GM18498 (cell line): ENCODE results near the gene DKC1.

Source experiments
- ATAC-seq: cut with Tn5 transposase; IDR thresholded peaks from one replicate; pipeline ENCODE4 v1.9.1; 2021; ENCODE audit warnings: mild to moderate bottlenecking, moderate library complexity; ENCODE audit not compliant: unreplicated experiment

The DKC1 gene

DNA sequence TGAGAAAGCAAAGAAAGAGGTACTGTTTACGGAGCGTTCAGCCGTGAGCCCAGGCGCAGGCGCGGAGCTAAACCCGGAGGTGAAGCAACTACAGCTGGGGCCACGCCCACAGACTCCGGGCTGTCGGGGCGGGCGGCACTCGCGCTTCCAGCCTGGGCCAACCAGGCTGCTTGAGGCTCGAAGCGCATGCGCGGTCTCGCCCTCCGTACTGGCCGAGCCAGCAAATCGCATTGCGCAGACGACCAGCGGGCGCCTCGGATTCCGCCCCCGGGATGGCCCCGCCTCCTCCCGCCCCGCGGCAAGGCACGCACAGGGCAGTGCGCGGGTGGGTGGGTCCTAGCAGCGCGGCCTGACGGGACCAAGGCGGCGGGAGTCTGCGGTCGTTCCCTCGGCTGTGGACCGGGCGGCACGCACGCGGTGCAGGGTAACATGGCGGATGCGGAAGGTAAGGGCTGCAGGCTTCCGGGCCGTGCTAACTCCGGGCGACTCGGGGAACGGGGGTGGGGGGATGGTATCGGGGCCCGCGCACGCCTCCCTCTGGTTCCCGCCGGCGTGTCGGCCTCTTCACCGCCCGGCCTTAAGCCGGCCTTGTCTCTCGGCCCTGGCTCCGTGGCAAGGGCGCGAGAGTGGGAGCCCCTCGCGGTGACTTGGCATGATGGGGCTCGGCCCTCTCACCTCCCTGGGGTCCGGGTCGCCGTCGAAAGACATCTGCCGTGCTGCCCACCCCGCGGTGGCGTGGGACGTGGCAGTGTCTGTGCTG lies at the start of gene DKC1:
TSS of gene DKC1 (plus strand) at position 328 of the 760 bp plus-strand sequence. CDS start at position 430, 102 bp downstream.
- peak; percentile 92 for ATAC-seq

DNA sequence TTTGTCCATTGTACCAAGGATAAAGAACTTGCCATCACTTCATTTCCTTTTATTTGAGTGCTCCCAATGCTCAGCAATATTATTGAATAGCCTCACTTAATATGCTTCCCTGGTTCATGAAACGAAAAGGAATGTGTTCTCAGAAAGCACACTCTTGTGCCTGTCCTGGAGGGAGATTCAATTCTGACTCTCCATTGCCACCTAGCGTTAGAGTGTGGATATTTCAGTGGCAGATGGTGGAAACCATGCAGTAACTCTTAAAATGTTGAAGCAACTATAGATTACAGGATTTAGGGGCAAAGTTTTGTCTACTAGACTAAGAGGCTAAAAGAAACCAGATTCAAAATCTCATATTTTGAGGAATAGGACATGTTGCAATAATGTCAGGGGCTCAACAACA lies 47.7 kb upstream of the DKC1 start:
- no peak for ATAC-seq

GRCh38 chrX:154715825-154716224 lies 46.8 kb upstream of the DKC1 start:
- no peak for ATAC-seq

GRCh38 chrX:154717824-154718223 lies 44.8 kb upstream of the DKC1 start:
- no peak for ATAC-seq

DNA sequence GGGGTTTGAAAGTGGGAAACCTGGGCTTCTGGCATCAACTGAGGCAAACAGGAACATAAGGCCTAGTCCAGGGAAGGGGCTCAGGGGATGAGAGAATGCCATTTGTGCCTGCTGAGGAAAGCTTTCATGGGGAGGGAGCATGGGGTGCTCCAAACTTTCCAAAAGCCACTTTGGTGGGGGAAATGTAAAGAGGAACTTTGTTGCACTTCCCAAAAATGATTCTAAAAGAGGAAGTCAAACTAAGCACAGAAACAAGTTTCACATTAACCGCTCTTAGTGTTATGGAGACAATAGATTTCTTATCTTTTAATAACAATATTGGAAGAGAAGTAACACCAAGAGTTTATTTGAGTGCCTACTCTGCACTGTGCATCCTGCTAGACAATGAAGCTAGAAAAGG lies 44.0 kb upstream of the DKC1 start:
- no peak for ATAC-seq

DNA sequence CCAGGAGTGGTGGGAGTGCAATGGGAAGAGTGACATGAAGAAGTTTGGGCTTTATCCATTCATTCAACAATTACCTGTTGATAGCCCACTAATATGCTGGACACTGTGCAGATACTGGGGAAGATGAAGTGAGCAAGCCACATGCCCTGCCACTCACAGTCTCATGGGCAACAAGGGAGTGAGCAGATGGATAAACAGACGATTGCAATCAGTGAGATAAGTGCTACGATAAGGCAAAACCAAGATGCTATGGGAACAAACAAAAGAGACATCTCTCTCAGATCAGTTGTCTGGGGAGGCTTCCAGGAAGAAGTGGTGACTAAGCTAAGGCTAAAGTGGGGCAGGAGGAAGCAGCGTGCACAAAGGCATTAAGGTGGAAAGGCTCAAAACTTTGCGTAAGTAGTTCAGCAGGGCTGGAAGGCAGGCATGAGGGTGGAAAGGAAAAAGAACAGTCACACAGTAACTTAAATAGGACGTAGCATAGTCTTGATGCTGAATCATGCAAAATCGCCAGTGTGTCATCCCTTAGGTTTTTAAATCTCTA lies 43.5 kb upstream of the DKC1 start:
- no peak for ATAC-seq

GRCh38 chrX:154720067-154720466 lies 42.6 kb upstream of the DKC1 start:
- ATAC-seq, result no peak

DNA sequence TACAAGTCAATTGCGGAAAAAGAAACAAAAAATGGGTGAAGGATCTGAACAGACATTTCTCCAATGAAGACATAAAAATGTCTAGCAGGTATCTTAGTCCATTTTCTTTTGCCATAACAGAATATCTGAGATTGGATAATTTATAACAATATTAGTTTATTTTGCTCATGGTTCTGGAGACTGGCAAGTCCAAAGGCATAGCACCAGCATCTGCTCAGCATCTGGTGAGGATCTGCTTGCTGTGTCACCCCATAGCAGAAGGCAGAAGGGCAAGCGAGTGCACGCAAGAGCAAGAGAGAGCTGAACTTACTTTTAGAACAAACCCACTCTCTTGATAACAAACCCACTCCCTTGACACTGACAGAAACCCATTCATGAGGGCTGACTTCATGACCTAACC lies 41.5 kb upstream of the DKC1 start:
- ATAC-seq, result no peak

DNA sequence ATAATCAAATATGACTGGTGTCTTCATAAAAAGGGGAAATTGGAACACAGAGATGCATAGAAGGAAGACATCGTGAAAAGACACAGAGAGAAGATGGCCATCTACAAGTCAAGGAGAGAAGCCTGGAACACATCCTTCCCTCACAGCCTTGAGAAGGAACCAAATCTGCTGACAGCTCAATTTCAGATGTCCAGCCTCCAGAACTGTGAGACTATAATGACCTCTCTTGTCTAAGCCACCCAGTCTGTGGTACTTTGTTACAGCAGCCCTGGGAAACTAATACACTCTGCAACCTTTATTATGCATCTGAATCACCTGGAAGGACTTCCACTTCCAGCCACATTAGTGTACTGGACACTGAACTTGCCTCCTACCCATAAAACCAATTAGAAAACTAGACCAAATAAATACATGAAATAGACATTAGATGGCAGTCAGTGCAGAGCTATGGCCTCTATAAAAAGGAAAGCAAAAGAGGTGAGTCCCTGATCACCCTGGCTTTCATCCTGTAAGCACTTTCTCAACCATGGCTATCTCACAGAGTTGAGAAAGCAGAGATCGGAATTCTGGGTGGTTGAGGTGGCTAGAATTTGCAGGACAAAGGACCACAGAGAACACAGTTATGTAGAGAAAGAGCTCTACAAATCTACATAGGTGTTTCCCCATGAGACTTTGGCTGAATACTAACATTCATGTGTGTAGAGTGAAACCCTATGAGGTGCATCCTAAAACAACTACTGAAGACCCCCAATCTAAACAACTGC lies 37.5 kb upstream of the DKC1 start:
- peak; percentile 59 for ATAC-seq

- no peak for ATAC-seq
These were observed 35.2 kb upstream of the DKC1 start for GRCh38 chrX:154727418-154727817.

DNA sequence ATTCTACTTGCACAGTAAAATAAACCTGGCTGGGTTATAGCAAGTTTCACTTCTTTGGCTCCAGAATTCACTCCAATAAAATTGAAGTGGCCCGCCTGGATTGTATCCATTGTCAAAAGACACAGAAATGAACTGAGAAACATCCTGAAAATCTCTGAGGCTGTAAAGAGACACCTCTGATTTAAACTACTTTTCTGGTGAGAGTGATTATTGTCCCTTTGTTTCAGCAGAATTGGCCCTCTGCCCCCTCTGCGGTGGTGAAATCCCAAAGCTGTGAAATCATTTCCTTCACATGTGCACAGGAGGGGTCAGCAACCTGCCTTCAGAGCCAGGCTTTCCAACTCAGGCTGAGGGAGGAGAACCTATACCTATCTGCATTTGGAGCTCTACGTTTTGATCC lies 34.8 kb upstream of the DKC1 start:
- ATAC-seq, result no peak

GRCh38 chrX:154728431-154729190 lies 34.1 kb upstream of the DKC1 start:
- ATAC-seq, result no peak

- ATAC-seq, result no peak
These were observed 33.2 kb upstream of the DKC1 start for GRCh38 chrX:154729439-154729838.

GRCh38 chrX:154730253-154730891 lies 32.3 kb upstream of the DKC1 start:
- ATAC-seq, result no peak

DNA sequence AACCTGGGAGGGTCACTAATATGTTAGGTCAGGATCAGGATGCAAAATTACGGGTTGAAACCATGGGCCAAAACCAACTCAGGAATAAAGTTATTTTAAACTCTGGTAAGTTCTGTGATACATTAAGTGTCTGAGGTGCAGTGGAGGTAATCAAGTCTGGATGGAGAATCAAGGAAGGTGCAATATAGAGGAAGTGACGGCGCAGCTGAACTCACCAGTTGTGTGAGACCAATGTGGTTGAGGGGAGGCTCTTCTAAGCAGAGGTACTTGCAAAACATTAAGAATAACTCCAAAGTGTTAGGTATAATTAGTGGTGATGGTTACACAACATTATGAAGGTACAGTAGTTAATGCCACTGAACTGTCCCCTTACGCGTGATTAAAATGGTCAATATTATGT lies 31.5 kb upstream of the DKC1 start:
- ATAC-seq, result no peak

- no peak for ATAC-seq
These were observed 30.8 kb upstream of the DKC1 start for GRCh38 chrX:154731881-154732280.

- ATAC-seq, result no peak
These were observed 30.1 kb upstream of the DKC1 start for GRCh38 chrX:154732421-154733065.

GRCh38 chrX:154733066-154733425 lies 29.6 kb upstream of the DKC1 start:
- no peak for ATAC-seq

GRCh38 chrX:154734061-154734781 lies 28.4 kb upstream of the DKC1 start:
- ATAC-seq, result no peak
